Sigmoid colon (tissue), 7 donors: ENCODE measurements around the gene PARVB. TPM values are rescaled to one million over a fixed set of nuclear protein-coding genes. Genes with fewer than 3 reads are reported as not detected.

Experiments used
- DNase-seq: peaks from one replicate; pipeline ENCODE4 v3.0.0-alpha.2; 2019
- H3K27ac ChIP-seq, 4 donors: fragments of 200-600 bp; sonication (generic); one replicate each; pipeline ENCODE4 v1.5.1; 2016 to 2019; ENCODE audit warnings: mild to moderate bottlenecking in 1 of 4
- H3K27me3 ChIP-seq, 3 donors: fragments of 200-600 bp; sonication (generic); one replicate each; pipeline ENCODE4 v1.5.1; 2019; ENCODE audit warnings: mild to moderate bottlenecking in 1 of 3
- H3K36me3 ChIP-seq, 4 donors: fragments of 200-600 bp; sonication (generic); one replicate each; pipeline ENCODE4 v1.5.1; 2016 to 2019
- H3K4me1 ChIP-seq, 4 donors: fragments of 200-600 bp; sonication (generic); one replicate each; pipeline ENCODE4 v1.5.1; 2017 to 2019
- H3K4me3 ChIP-seq, 4 donors: fragments of 200-600 bp; sonication (generic); one replicate each; pipeline ENCODE4 v1.5.1; 2017 to 2019; ENCODE audit warnings: mild to moderate bottlenecking in 2 of 4, moderate library complexity in 1 of 4
- H3K9me3 ChIP-seq, 4 donors: fragments of 200-600 bp in 3 of 4; sonication (generic) in 3 of 4; one replicate each; pipeline versions ENCODE4 v1.5.1 to v1.6.1; 2013 to 2019
- CTCF ChIP-seq, 4 experiments: fragments of 450-650 bp in 3 of 4; fragments of 200-600 bp in 1 of 4; IDR thresholded peaks; one replicate each; pipeline ENCODE4 v1.5.1; 2016 to 2019; ENCODE audit warnings: antibody characterized with exemption in 4 of 4, mild to moderate bottlenecking in 3 of 4, moderate library complexity in 2 of 4
- EP300 ChIP-seq, 4 donors: sonication (generic); formaldehyde crosslinking; IDR thresholded peaks; one replicate each; pipeline ENCODE4 v1.6.1; 2017; ENCODE audit warnings: antibody characterized with exemption in 4 of 4
- POLR2A ChIP-seq, 2 donors: fragments of 450-650 bp; IDR thresholded peaks; one replicate each; pipeline ENCODE4 v1.6.1; 2016; ENCODE audit warnings: antibody characterized with exemption in 2 of 2, mild to moderate bottlenecking in 2 of 2, moderate library complexity in 2 of 2
- POLR2AphosphoS5 ChIP-seq, 4 donors: sonication (generic); formaldehyde crosslinking; IDR thresholded peaks; one replicate each; pipeline ENCODE4 v1.6.1; 2017; ENCODE audit warnings: antibody characterized with exemption in 4 of 4
- WGBS, 2 donors: extraction: QIAGEN DNeasy Blood & Tissue Kit; methylation state at CpG; one replicate each; pipeline ENCODE4 v1.1.7; 2013; 5-methylcytosine and 5-hydroxymethylcytosine counted together
- intact Hi-C: fragments of 100-400 bp; cut with DNase I; formaldehyde crosslinking; loops from one replicate; pipeline ENCODE4 v1.15.1; 2023
- polyA plus RNA-seq, 3 donors: library from polyadenylated mRNA; stranded (reverse); fragments of 200-250 nt; gene quantifications; one replicate each; pipeline ENCODE4 v1.2.3, GENCODE V29; 2013
- total RNA-seq, 4 donors: library from RNA; depleted of rRNA; stranded (reverse); fragments of >200 nt; gene quantifications; one replicate each; pipeline ENCODE4 v1.1.0, GENCODE V29; 2016
- donor health status: healthy with polysubstance abuse.
- donor health status: Bipolar disorder and iron deficiency.
- donor health status: healthy.

PARVB gene
- total and polyA plus RNA-seq, 7 donors = 6.9 to 21.6 (median 18.9) TPM

GRCh38 chr22:43988116-43988820 is 35.8 kb upstream of the PARVB start:
- peak; percentile 29 for DNase-seq
- Histone ChIP-seq H3K27ac (no peak overlapping the region), H3K4me3 (no peak overlapping the region), H3K9me3 (no peaks in the 10 kb centered on the region), H3K36me3 (peaks cover 30 to 92% (median 46%) of the 10 kb centered on the region in 4 donors), H3K4me1 (peaks cover 0 to 5% (median 0%) of the 10 kb centered on the region in 4 donors), H3K27me3 (no peaks in the 10 kb centered on the region)
- 85 to 87% methylated on average over 8 of the region's 8 CpGs for WGBS, 2 donors
- intact Hi-C loops = no loop called here
- no peak for TF ChIP-seq CTCF (IDR thresholded peaks at IDR 0.05)
- no peak for TF ChIP-seq POLR2AphosphoS5 (IDR thresholded peaks at IDR 0.05)
- TF ChIP-seq EP300 (IDR thresholded peaks at IDR 0.05) = no peak
- TF ChIP-seq POLR2A (IDR thresholded peaks at IDR 0.05) = no peak

GRCh38 chr22:43988960-43989359 is 35.1 kb upstream of the PARVB start:
- Histone ChIP-seq H3K27me3 (no peaks in the 10 kb centered on the region), H3K36me3 (peaks cover 30 to 89% (median 42%) of the 10 kb centered on the region in 4 donors), H3K27ac (no peak overlapping the region), H3K9me3 (no peaks in the 10 kb centered on the region), H3K4me3 (no peak overlapping the region), H3K4me1 (peaks cover 0 to 8% (median 0%) of the 10 kb centered on the region in 4 donors)
- intact Hi-C loops = no loop called here
- 95 to 97% methylated on average over 10 of the region's 10 CpGs for WGBS, 2 donors
- TF ChIP-seq POLR2A (IDR thresholded peaks at IDR 0.05) (no peak), EP300 (IDR thresholded peaks at IDR 0.05) (no peak), CTCF (IDR thresholded peaks at IDR 0.05) (no peak), POLR2AphosphoS5 (IDR thresholded peaks at IDR 0.05) (no peak)
- DNase-seq = peak; percentile 15

GRCh38 chr22:43990044-43990443 is 34.1 kb upstream of the PARVB start:
- Histone ChIP-seq H3K27ac (no peak overlapping the region), H3K27me3 (no peaks in the 10 kb centered on the region), H3K36me3 (peaks cover 28 to 89% (median 34%) of the 10 kb centered on the region in 4 donors), H3K4me3 (no peak overlapping the region), H3K9me3 (no peaks in the 10 kb centered on the region), H3K4me1 (peaks cover 0 to 8% (median 0%) of the 10 kb centered on the region in 4 donors)
- WGBS, 2 donors = 87 to 94% methylated on average over 13 of the region's 13 CpGs
- intact Hi-C loops = loop anchor here (5.0 to 10.0 kb wide), 2 partner anchors 97 to 335 kb away; no protein-coding TSS in a partner anchor
- peak; percentile 44 for DNase-seq
- TF ChIP-seq CTCF (IDR thresholded peaks at IDR 0.05) (no peak), POLR2A (IDR thresholded peaks at IDR 0.05) (no peak)

- TF ChIP-seq CTCF (IDR thresholded peaks at IDR 0.05) (no peak), EP300 (IDR thresholded peaks at IDR 0.05) (no peak), POLR2AphosphoS5 (IDR thresholded peaks at IDR 0.05) (no peak), POLR2A (IDR thresholded peaks at IDR 0.05) (no peak)
- Histone ChIP-seq H3K4me1 (peaks cover 0 to 8% (median 0%) of the 10 kb centered on the region in 4 donors), H3K4me3 (no peak overlapping the region), H3K27me3 (no peaks in the 10 kb centered on the region), H3K9me3 (no peaks in the 10 kb centered on the region), H3K27ac (no peak overlapping the region), H3K36me3 (peaks cover 25 to 90% (median 33%) of the 10 kb centered on the region in 4 donors)
- intact Hi-C loops = loop anchor here (5.0 to 10.0 kb wide), 2 partner anchors 96 to 333 kb away; no protein-coding TSS in a partner anchor
- DNase-seq = peak; percentile 40
- 95 to 96% methylated on average over 11 of the region's 11 CpGs for WGBS, 2 donors
Observed at GRCh38 chr22:43991316-43992020, 32.6 kb upstream of the PARVB start.
